Fibroblast of the aortic adventitia (primary cell): ENCODE data around the gene ABO. TPM values are rescaled to one million over a fixed set of nuclear protein-coding genes. Genes with fewer than 3 reads are reported as not detected.

ENCODE experiments used
- DNase-seq: peaks from one replicate; pipeline ENCODE4 v3.0.0-alpha.2; 2010; ENCODE audit warnings: low read depth
- H3K4me3 ChIP-seq: 2 replicates; pipeline ENCODE4 v1.5.1; 2011; ENCODE audit warnings: low read depth, mild to moderate bottlenecking, control low read depth, low read length, moderate library complexity
- total RNA-seq: library from RNA; depleted of rRNA; stranded (reverse); fragments of >200 nt; gene quantifications from 2 replicates; pipeline ENCODE4 v1.2.3, GENCODE V29; 2012; ENCODE audit warnings: low replicate concordance
- TF ChIP-seq, protein P1 (sequence below): IDR thresholded peaks from 2 replicates; pipeline ENCODE4 v1.5.1; 2011; ENCODE audit warnings: mild to moderate bottlenecking, low read length, control low read depth, inconsistent platforms; ENCODE audit not compliant: insufficient read depth

ABO gene
- total RNA-seq, 1 donor: not detected

DNA sequence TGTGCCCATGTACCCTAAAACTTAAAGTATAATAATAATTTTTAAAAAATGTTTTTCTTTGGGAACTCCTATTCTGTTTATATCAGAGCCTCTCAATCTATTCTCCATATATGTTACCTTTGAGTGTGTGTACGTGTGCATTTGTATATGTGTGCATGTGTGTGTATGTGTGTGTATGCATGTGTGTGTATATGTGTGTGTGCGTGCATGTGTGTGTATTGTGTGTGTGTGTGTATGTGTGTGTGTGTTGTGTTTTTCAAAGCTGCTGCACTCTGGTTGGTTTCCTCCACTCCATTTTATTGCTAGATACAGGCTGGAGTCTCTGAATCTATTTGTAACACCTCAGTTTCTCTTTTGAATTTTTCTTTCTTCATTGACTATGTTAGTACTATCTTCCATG is 41.0 kb upstream of the ABO start:
- DNase-seq: no peak
- TF ChIP-seq, protein P1, sequence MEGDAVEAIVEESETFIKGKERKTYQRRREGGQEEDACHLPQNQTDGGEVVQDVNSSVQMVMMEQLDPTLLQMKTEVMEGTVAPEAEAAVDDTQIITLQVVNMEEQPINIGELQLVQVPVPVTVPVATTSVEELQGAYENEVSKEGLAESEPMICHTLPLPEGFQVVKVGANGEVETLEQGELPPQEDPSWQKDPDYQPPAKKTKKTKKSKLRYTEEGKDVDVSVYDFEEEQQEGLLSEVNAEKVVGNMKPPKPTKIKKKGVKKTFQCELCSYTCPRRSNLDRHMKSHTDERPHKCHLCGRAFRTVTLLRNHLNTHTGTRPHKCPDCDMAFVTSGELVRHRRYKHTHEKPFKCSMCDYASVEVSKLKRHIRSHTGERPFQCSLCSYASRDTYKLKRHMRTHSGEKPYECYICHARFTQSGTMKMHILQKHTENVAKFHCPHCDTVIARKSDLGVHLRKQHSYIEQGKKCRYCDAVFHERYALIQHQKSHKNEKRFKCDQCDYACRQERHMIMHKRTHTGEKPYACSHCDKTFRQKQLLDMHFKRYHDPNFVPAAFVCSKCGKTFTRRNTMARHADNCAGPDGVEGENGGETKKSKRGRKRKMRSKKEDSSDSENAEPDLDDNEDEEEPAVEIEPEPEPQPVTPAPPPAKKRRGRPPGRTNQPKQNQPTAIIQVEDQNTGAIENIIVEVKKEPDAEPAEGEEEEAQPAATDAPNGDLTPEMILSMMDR: no peak
- no peak overlapping the region for H3K4me3 ChIP-seq

DNA sequence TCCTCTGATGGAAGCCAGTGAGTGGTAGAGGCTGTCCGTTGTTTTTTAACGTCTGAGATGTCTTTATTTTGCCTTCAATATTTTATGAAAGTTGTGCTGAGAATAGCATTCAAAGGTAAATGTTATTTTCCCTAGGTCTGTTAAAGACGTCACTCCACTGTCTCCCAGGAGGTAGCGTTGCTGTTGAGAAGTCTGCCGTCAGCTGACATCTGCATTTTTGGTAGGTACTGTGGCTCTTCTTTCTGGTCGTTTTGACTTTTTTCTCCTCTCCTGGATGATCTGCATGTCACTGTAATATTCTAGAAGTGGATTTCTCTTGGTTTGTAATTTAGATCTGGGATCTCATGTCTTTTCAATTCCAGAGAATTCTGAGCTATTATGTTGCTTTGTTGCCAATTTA is 34.6 kb upstream of the ABO start:
- TF ChIP-seq, protein P1: no peak
- no peak overlapping the region for H3K4me3 ChIP-seq

DNA sequence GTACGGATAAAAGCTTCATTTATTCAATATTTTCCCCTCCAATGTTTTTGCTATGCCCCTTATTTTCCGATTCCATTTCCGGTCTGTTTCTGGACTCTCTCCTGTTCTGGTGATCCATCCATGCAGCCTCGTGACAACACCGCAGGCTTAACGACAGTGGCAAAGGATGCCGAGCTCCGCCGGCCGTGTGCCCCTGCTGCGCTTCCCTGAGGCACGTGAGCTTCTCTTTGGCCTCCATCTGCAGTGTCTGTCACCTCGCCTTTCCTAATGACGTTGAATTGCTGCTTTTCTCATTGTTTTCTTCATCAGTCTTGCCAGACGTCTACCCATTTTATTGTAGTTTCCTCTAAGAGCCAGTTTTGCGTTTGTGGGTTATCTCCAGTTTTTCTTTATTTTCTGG is 32.3 kb upstream of the ABO start:
- no peak overlapping the region for H3K4me3 ChIP-seq
- TF ChIP-seq, protein P1: no peak
- no peak for DNase-seq

More for the DNA sequence above, 34.6 kb upstream of the ABO start:
- no peak for DNase-seq

DNA sequence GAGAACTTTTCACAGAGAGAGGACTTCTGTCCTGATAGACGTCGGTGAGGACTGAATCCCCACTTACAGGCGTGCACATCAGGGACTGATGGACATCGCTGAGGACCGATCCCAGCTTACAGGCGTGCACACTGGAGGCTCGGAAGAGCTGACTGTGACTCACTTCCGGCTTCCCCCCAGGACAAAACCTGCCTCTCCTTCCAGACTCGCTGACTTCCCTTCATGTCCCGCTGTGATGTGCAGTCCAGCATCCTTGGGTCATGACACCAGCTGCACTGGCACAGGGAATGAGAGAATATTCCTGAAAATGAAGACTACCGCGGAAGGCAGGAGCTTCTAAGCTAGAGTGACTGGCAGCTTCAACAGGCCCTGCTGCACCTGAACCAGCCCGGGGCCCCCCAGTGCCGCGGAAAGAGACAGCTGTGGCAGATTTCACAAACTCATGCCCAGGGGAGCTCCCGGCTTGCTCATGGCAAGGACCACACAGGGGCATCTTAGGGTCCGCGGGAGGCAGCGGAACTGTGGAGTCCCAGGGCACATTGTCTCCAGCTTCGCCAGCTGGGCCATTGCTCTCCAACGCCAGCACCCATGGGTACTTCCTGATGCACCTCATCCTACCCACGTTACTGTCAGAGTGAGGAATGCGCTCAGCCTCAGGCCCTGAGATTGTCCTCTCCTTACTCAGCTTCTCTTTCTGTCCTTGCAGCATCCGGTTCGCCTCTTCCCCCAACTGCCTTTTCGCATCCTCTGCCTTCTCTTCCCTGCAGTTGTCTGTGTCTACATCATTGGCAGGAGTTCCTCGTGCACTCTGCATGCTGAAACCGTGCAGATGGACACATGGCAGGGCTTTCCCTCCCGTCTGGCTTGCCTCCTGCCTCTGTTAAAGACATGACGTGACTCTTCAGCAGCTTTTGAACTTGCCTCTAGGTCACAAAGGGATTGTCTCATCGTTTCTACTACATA is 31.5 kb upstream of the ABO start:
- DNase-seq: no peak
- H3K4me3 ChIP-seq: no peak overlapping the region

DNA sequence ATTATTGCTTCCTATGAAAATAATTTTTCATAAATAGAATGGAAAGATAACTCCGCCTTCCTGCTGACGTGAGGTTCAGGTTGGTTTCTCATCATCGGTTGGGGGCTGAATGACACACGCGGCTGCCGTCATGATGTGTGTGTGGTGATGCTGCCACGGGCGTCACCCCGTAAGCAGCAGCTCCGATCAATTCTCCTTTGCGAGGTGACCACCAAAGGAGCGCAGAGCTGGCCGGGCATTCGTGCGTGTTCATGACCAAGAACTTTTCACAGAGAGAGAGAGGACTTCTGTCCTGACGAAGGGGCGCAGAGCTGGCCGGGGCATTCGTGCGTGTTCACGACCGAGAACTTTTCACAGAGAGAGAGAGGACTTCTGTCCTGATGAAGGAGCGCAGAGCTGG is 30.7 kb upstream of the ABO start:
- TF ChIP-seq, protein P1: no peak
- H3K4me3 ChIP-seq: no peak overlapping the region
- no peak for DNase-seq

More for the DNA sequence above, 31.5 kb upstream of the ABO start:
- TF ChIP-seq, protein P1: no peak

DNA sequence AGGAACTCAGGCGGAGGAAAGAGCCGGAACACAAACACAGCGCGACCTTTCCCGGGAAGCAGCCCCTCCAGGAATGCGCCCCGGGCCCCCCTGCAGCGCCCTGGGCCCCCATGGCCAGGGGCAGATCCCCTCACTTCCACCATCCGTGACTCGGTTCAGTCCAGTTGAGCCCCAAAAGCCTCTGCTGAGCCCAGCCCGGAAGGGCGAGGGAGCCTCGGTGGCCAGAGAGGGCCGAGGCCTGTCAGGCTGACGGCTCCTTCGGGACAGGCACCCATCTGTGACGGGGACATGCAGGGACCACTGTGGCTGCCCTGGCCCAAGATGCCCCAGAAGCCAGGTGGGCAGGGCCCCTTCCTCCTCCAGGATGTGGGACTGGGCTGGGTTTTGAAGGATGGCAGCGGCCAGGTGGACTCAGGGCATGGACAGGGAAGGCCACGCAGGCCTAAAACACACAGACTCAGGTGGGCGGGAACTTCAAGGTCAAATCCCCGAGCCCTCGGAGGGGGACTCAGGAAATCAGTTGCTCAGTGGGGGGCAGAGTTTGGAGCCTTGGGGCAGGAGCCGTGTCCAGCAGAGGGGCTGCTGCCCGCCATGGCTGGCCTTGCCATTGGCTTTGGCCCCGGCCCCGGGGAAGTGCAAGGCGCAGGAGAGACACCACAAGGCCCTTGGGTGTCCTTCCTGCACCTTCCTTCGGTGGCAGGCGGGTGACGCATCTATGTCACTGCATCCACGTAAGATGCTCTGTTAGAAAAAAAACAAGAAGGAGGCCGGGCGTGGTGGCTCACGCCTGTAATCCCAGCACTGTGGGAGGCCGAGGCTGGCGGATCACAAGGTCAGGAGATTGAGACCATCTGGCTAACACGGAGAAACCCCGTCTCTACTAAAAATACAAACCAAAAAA is 29.7 kb upstream of the ABO start:
- H3K4me3 ChIP-seq: no peak overlapping the region
- DNase-seq: no peak
- TF ChIP-seq, protein P1: no peak
